ENCODE results near the gene GPRC5D.

The GPRC5D gene

DNA sequence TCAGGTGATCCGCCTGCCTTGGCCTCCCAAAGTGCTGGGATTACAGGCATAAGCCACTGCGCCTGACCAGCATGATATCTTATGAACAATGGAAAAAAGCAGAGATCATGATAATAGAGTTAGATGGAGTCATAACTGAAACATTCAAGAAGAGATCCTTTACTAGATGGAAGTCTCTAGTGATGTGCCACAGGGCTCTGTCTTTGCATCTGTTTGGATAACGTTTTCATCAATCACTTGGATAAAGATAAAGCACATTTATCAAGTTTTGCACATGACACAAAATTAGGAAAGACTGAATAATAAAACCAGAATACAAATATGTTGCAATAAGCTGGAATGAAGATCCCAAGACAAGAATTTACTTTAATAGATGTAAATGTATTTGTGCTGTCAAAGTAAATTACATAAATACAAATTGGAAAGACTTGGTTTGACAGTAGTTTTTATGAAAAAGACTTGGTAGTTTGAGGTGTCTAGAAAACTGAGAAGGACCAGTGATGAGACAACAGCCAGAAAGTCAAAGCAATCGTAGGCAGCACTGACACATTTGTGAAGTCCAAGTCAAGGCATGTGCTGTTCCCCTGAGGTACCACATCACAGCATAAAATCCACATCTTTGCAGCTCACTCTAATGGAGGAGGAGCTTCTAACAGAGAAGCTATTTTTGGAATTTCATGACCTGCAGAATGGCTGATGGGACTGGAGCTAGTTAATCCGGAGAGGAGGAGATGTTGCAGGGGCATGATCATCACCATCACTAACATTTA lies 32.1 kb downstream of the GPRC5D start:
- DNase-seq (ENCODE audit: low read depth): no peak
- no peak overlapping the region for H3K4me3 ChIP-seq (ENCODE audit: low read depth, low read length)
- TF ChIP-seq, protein P1, sequence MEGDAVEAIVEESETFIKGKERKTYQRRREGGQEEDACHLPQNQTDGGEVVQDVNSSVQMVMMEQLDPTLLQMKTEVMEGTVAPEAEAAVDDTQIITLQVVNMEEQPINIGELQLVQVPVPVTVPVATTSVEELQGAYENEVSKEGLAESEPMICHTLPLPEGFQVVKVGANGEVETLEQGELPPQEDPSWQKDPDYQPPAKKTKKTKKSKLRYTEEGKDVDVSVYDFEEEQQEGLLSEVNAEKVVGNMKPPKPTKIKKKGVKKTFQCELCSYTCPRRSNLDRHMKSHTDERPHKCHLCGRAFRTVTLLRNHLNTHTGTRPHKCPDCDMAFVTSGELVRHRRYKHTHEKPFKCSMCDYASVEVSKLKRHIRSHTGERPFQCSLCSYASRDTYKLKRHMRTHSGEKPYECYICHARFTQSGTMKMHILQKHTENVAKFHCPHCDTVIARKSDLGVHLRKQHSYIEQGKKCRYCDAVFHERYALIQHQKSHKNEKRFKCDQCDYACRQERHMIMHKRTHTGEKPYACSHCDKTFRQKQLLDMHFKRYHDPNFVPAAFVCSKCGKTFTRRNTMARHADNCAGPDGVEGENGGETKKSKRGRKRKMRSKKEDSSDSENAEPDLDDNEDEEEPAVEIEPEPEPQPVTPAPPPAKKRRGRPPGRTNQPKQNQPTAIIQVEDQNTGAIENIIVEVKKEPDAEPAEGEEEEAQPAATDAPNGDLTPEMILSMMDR (IDR thresholded peaks at IDR 0.05; ENCODE audit: low read depth, low read length, missing control alignments): no peak

DNA sequence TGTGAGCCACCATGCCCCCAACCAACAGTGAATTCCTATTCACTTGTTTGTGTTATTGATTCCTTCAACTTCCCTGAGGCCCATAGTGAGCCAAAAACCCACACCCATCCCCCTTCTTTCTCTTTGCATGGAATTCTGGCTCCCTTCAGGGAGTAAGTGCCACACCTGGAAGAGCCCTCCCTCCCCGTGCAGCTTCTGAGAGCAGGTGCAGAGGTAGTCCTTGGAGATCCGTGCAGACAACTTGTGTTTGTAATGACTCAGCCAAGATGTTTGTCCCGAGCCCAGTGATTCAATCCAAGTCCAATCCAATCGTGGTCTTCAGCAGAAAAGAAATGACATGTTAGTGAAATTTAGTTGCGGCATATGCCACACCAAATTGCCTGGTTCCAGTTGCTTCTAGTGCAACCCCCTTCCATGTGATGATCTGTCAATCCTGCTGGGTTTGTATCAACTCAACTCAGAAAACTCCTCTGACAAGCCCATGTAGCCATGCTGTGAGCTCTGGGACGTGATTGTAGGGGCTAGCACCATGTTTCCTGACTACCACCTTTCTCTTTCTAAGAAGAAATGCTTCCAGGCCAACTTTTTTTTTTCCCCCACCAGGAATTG lies 33.1 kb downstream of the GPRC5D start:
- TF ChIP-seq, protein P1 (IDR thresholded peaks at IDR 0.05; ENCODE audit: low read depth, low read length, missing control alignments): no peak
- H3K4me3 ChIP-seq (ENCODE audit: low read depth, low read length): no peak overlapping the region
- DNase-seq (ENCODE audit: low read depth): no peak

DNA sequence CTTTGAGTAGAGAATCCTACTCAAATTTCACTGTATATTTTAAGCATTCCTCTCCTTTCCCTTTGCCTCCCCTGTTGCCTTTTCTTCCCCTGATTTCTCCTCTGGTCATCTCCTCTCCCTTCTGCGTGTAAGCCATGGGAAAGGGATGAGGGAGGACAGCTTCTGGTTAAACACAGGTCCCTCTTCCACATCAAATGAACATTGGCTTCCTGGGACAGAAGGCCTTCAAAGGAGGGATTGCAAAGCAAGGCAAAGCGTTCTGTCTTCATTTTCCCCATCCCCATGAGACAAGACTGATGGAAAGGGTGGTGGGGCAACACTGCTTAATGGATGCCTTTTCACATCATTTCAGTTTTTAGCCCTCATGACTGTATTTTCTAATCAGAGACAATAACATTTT lies 34.5 kb downstream of the GPRC5D start:
- DNase-seq (ENCODE audit: low read depth): no peak
- H3K4me3 ChIP-seq (ENCODE audit: low read depth, low read length): no peak overlapping the region
- TF ChIP-seq, protein P1 (IDR thresholded peaks at IDR 0.05; ENCODE audit: low read depth, low read length, missing control alignments): no peak

- H3K4me3 ChIP-seq (ENCODE audit: low read depth, low read length): no peak overlapping the region
- TF ChIP-seq, protein P1 (IDR thresholded peaks at IDR 0.05; ENCODE audit: low read depth, low read length, missing control alignments): peak; percentile 99
Observed at GRCh38 chr12:12916135-12916944, 35.6 kb downstream of the GPRC5D start.

DNA sequence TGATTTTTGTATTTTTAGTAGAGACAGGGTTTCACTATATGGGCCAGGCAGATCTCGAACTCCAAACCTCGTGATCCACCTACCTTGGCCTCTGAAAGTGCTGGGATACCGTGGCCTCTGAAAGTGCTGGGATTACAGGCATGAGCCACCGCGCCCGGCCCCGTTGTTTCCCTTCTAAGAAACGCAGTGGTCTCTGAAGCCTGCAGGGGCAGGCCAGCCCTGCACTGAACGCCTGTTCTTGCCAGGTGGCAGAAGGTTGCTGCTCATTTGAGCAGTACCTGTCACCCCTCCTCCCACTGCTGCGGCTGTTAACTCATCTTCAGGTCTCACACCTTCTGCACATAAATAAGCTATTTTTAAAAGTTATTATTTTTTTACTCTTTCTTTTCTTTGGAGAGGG lies 36.3 kb downstream of the GPRC5D start:
- no peak overlapping the region for H3K4me3 ChIP-seq (ENCODE audit: low read depth, low read length)
- TF ChIP-seq, protein P1 (IDR thresholded peaks at IDR 0.05; ENCODE audit: low read depth, low read length, missing control alignments): no peak
- no peak for DNase-seq (ENCODE audit: low read depth)

More at GRCh38 chr12:12916135-12916944, 35.6 kb downstream of the GPRC5D start:
- peak; percentile 46 for DNase-seq (ENCODE audit: low read depth)

DNA sequence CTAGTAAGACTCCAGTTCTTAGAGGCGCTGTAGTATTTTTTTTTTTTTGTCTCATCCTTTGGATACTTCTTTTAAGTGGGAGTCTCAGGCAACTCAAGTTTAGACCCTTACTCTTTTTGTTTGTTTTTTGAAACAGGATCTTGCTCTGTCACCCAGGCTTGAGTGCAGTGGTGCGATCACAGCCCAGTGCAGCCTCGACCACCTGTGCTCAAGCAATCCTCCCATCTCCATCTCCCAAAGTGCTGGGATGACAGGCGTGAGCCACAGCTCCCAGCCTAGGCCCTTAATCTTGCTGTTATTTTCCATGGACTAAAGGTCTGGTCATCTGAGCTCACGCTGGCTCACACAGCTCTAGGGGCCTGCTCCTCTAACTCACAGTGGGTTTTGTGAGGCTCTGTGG lies 39.3 kb downstream of the GPRC5D start:
- TF ChIP-seq, protein P1 (IDR thresholded peaks at IDR 0.05; ENCODE audit: low read depth, low read length, missing control alignments): no peak
- no peak overlapping the region for H3K4me3 ChIP-seq (ENCODE audit: low read depth, low read length)
- no peak for DNase-seq (ENCODE audit: low read depth)

Data from GM12864 (cell line).